Liver (tissue), 3 donors: ENCODE measurements around the gene SERPINI1.

Source experiments
- JUND ChIP-seq, 2 donors: IDR thresholded peaks; 2 replicates each; pipeline ENCODE4 v1.6.1; 2016; ENCODE audit warnings: antibody characterized with exemption in 2 of 2
- NR2F2 ChIP-seq: IDR thresholded peaks from 2 replicates; pipeline ENCODE4 v1.6.1; 2016; ENCODE audit warnings: antibody characterized with exemption
- REST ChIP-seq: IDR thresholded peaks from 2 replicates; pipeline ENCODE4 v1.6.1; 2016; ENCODE audit warnings: antibody characterized with exemption, mild to moderate bottlenecking
- RXRA ChIP-seq, 2 donors: IDR thresholded peaks; 2 replicates each; pipeline ENCODE4 v1.6.1; 2017 to 2018; ENCODE audit warnings: antibody characterized with exemption in 2 of 2, mild to moderate bottlenecking in 1 of 2
- SP1 ChIP-seq: IDR thresholded peaks from 2 replicates; pipeline ENCODE4 v1.6.1; 2018; ENCODE audit warnings: antibody characterized with exemption, mild to moderate bottlenecking
- TAF1 ChIP-seq: conservative IDR thresholded peaks from 2 replicates; pipeline ENCODE4 v1.6.1; 2016; ENCODE audit warnings: antibody characterized with exemption, mild to moderate bottlenecking
- TF ChIP-seq, protein P1 (sequence below): fragments of 150-350 bp; IDR thresholded peaks from 2 replicates; pipeline ENCODE4 v1.5.1; 2017; ENCODE audit warnings: improper control_type of control experiment, low read depth, low read length; ENCODE audit not compliant: missing input control
- TF ChIP-seq, protein P2 (sequence below): IDR thresholded peaks from 2 replicates; pipeline ENCODE4 v1.6.1; 2016; ENCODE audit warnings: antibody characterized with exemption
- donor health status: healthy.
- donor health status: healthy.

GRCh38 chr3:167700046-167700445, 35.5 kb upstream of the SERPINI1 start:
- TF ChIP-seq, protein P1, sequence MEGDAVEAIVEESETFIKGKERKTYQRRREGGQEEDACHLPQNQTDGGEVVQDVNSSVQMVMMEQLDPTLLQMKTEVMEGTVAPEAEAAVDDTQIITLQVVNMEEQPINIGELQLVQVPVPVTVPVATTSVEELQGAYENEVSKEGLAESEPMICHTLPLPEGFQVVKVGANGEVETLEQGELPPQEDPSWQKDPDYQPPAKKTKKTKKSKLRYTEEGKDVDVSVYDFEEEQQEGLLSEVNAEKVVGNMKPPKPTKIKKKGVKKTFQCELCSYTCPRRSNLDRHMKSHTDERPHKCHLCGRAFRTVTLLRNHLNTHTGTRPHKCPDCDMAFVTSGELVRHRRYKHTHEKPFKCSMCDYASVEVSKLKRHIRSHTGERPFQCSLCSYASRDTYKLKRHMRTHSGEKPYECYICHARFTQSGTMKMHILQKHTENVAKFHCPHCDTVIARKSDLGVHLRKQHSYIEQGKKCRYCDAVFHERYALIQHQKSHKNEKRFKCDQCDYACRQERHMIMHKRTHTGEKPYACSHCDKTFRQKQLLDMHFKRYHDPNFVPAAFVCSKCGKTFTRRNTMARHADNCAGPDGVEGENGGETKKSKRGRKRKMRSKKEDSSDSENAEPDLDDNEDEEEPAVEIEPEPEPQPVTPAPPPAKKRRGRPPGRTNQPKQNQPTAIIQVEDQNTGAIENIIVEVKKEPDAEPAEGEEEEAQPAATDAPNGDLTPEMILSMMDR = no peak
- no peak for TF ChIP-seq SP1
- no peak for TF ChIP-seq RXRA (IDR thresholded peaks at IDR 0.05)
- no peak for TF ChIP-seq JUND (IDR thresholded peaks at IDR 0.05)
- TF ChIP-seq NR2F2 = no peak
- TF ChIP-seq TAF1 = no peak
- TF ChIP-seq, protein P2, sequence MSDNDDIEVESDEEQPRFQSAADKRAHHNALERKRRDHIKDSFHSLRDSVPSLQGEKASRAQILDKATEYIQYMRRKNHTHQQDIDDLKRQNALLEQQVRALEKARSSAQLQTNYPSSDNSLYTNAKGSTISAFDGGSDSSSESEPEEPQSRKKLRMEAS = no peak
- no peak for TF ChIP-seq REST
